ENCODE data around the gene DNA2.

DNA2 gene

GRCh38 chr10:68366600-68366999 lies 105.2 kb downstream of the DNA2 start:
- no peaks in the 10 kb centered on the region for H4K20me1 ChIP-seq (ENCODE audit: low read depth, low read length)
- no peaks in the 10 kb centered on the region for H3K9me2 ChIP-seq (replicated peaks; ENCODE audit: insufficient read depth, low read length)
- H3K4me3 ChIP-seq (ENCODE audit: insufficient read depth, low read length, poor library complexity, severe bottlenecking) = no peak overlapping the region
- H3K27me3 ChIP-seq (ENCODE audit: low read length) = no peaks in the 10 kb centered on the region
- H3K4me2 ChIP-seq (ENCODE audit: low read depth, low read length, poor library complexity, severe bottlenecking) = no peak overlapping the region
- H3K9ac ChIP-seq (ENCODE audit: low read length) = no peak overlapping the region
- peaks cover 7% of the 10 kb centered on the region; the same call in 1 of the 2 replicates for H3K36me3 ChIP-seq (ENCODE audit: low read length)
- H3K9me3 ChIP-seq (ENCODE audit: insufficient read depth, low read length) = peaks cover under 1% of the 10 kb centered on the region; the same call in 1 of the 2 replicates
- H3F3A ChIP-seq (ENCODE audit: insufficient read depth) = no peaks in the 10 kb centered on the region
- H3K79me2 ChIP-seq (ENCODE audit: insufficient read depth, low read length) = no peaks in the 10 kb centered on the region
- no peak overlapping the region for H3K27ac ChIP-seq (ENCODE audit: low read depth, low read length)
- no peak for TF ChIP-seq EZH2phosphoT487 (conservative IDR thresholded peaks at IDR 0.05; ENCODE audit: low read length)
- TF ChIP-seq, protein P1, sequence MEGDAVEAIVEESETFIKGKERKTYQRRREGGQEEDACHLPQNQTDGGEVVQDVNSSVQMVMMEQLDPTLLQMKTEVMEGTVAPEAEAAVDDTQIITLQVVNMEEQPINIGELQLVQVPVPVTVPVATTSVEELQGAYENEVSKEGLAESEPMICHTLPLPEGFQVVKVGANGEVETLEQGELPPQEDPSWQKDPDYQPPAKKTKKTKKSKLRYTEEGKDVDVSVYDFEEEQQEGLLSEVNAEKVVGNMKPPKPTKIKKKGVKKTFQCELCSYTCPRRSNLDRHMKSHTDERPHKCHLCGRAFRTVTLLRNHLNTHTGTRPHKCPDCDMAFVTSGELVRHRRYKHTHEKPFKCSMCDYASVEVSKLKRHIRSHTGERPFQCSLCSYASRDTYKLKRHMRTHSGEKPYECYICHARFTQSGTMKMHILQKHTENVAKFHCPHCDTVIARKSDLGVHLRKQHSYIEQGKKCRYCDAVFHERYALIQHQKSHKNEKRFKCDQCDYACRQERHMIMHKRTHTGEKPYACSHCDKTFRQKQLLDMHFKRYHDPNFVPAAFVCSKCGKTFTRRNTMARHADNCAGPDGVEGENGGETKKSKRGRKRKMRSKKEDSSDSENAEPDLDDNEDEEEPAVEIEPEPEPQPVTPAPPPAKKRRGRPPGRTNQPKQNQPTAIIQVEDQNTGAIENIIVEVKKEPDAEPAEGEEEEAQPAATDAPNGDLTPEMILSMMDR (IDR thresholded peaks at IDR 0.05; ENCODE audit: insufficient read depth, low read length, poor library complexity, severe bottlenecking) = no peak
- no peak overlapping the region for H2AFZ ChIP-seq (ENCODE audit: low read depth, low read length, severe bottlenecking)

DNA sequence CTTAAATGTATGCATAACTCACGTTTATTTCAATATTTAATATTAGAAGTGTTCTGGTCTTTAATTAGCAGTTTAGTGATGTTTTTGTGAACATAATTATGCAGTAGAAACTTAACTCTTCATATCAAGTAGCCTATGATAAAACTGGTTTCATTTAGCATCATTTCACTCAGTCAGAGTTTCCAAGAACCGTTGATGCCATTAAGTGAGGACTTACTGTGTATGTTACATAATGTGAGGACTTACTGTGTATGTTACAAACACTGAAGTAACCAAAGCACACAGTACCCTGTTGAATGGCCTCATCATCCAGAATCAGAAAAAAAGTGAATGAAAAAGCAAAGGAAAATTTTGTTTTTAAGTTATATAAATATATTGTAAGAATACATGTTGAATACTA lies 106.2 kb downstream of the DNA2 start:
- Histone ChIP-seq H3K27ac (ENCODE audit: low read depth, low read length) (no peak overlapping the region), H3K4me2 (ENCODE audit: low read depth, low read length, poor library complexity, severe bottlenecking) (no peak overlapping the region), H3K36me3 (ENCODE audit: low read length) (peaks cover 8% of the 10 kb centered on the region; the same call in 1 of the 2 replicates), H4K20me1 (ENCODE audit: low read depth, low read length) (no peaks in the 10 kb centered on the region), H3K9me2 (replicated peaks; ENCODE audit: insufficient read depth, low read length) (no peaks in the 10 kb centered on the region), H3K9ac (ENCODE audit: low read length) (no peak overlapping the region), H3K79me2 (ENCODE audit: insufficient read depth, low read length) (no peaks in the 10 kb centered on the region), H3K9me3 (ENCODE audit: insufficient read depth, low read length) (no peaks in the 10 kb centered on the region), H3K27me3 (ENCODE audit: low read length) (no peaks in the 10 kb centered on the region), H3K4me3 (ENCODE audit: insufficient read depth, low read length, poor library complexity, severe bottlenecking) (no peak overlapping the region), H3F3A (ENCODE audit: insufficient read depth) (no peaks in the 10 kb centered on the region), H2AFZ (ENCODE audit: low read depth, low read length, severe bottlenecking) (no peak overlapping the region)
- TF ChIP-seq, protein P1 (IDR thresholded peaks at IDR 0.05; ENCODE audit: insufficient read depth, low read length, poor library complexity, severe bottlenecking) = no peak
- TF ChIP-seq EZH2phosphoT487 (conservative IDR thresholded peaks at IDR 0.05; ENCODE audit: low read length) = no peak

- H3K9me3 ChIP-seq (ENCODE audit: insufficient read depth, low read length) = no peaks in the 10 kb centered on the region
- H3K27me3 ChIP-seq (ENCODE audit: low read length) = no peaks in the 10 kb centered on the region
- H3K27ac ChIP-seq (ENCODE audit: low read depth, low read length) = no peak overlapping the region
- H3K4me3 ChIP-seq (ENCODE audit: insufficient read depth, low read length, poor library complexity, severe bottlenecking) = no peak overlapping the region
- H3K36me3 ChIP-seq (ENCODE audit: low read length) = peaks cover 8% of the 10 kb centered on the region; the same call in 1 of the 2 replicates
- no peak overlapping the region for H2AFZ ChIP-seq (ENCODE audit: low read depth, low read length, severe bottlenecking)
- H3K9me2 ChIP-seq (replicated peaks; ENCODE audit: insufficient read depth, low read length) = no peaks in the 10 kb centered on the region
- no peak overlapping the region for H3K9ac ChIP-seq (ENCODE audit: low read length)
- no peaks in the 10 kb centered on the region for H3F3A ChIP-seq (ENCODE audit: insufficient read depth)
- no peaks in the 10 kb centered on the region for H4K20me1 ChIP-seq (ENCODE audit: low read depth, low read length)
- H3K79me2 ChIP-seq (ENCODE audit: insufficient read depth, low read length) = no peaks in the 10 kb centered on the region
- no peak overlapping the region for H3K4me2 ChIP-seq (ENCODE audit: low read depth, low read length, poor library complexity, severe bottlenecking)
- TF ChIP-seq, protein P1 (IDR thresholded peaks at IDR 0.05; ENCODE audit: insufficient read depth, low read length, poor library complexity, severe bottlenecking) = no peak
- no peak for TF ChIP-seq EZH2phosphoT487 (conservative IDR thresholded peaks at IDR 0.05; ENCODE audit: low read length)
Observed at GRCh38 chr10:68364101-68364886, 107.5 kb downstream of the DNA2 start.
